ENCODE data around the gene IGFL2. TPM values are rescaled to one million over a fixed set of nuclear protein-coding genes. Genes with fewer than 3 reads are reported as not detected.
"Not testable (repeated sequence)": the region's sequence is repeated elsewhere in the genome, so short reads cannot be mapped to it uniquely, and the experiment has no call there.

Gene IGFL2
- total and polyA plus RNA-seq, 12 donors: 0.44 TPM; not detected in 11

- 55 to 74% methylated on average over 3 of the region's 3 CpGs for WGBS, 2 donors
- H3K27ac ChIP-seq: no peak overlapping the region
- H3K4me3 ChIP-seq: no peak overlapping the region
- no peak for ATAC-seq
- H3K36me3 ChIP-seq: no peaks in the 10 kb centered on the region
- H3K27me3 ChIP-seq: peaks cover 0 to 88% (median 56%) of the 10 kb centered on the region in 7 donors
- no peak for TF ChIP-seq CTCF (IDR thresholded peaks at IDR 0.05)
- H3K4me1 ChIP-seq: peaks cover 0 to 20% (median 0%) of the 10 kb centered on the region in 9 donors
- intact Hi-C loops (cut with DNase I): loop anchor here in 6 of 10 donors (2.0 to 10.0 kb wide), 6 partner anchors 109 to 195 kb away; no protein-coding TSS in a partner anchor
- no peak for DNase-seq
- no peaks in the 10 kb centered on the region for H3K9me3 ChIP-seq
Measured at GRCh38 chr19:46191972-46192371, 43.9 kb downstream of the IGFL2 start.

- H3K4me3 ChIP-seq, DNase-seq, ATAC-seq, H3K36me3 ChIP-seq, H3K9me3 ChIP-seq: not testable (repeated sequence)
- H3K27ac ChIP-seq: peak overlapping the region in 1 of 10 donors; percentile 60
- intact Hi-C loops (cut with DNase I): loop anchor here in 5 of 10 donors (5.0 to 10.0 kb wide), 5 partner anchors 110 to 195 kb away; no protein-coding TSS in a partner anchor
- WGBS, 2 donors: 81 to 84% methylated on average over 5 of the region's 5 CpGs
- H3K27me3 ChIP-seq: peaks cover 0 to 88% (median 58%) of the 10 kb centered on the region in 7 donors
- peaks cover 0 to 20% (median 0%) of the 10 kb centered on the region in 9 donors for H3K4me1 ChIP-seq
Measured at GRCh38 chr19:46192626-46192991, 44.6 kb downstream of the IGFL2 start.

- WGBS, 2 donors: 43% methylated on average over 11 of the region's 11 CpGs
- no peak for TF ChIP-seq CTCF (IDR thresholded peaks at IDR 0.05)
- peaks cover 0 to 85% (median 55%) of the 10 kb centered on the region in 7 donors for H3K27me3 ChIP-seq
Measured at GRCh38 chr19:46192992-46193650, 45.1 kb downstream of the IGFL2 start.

GRCh38 chr19:46193678-46194077 lies 45.6 kb downstream of the IGFL2 start:
- intact Hi-C loops (cut with DNase I): loop anchor here in 5 of 10 donors (5.0 to 10.0 kb wide), 5 partner anchors 111 to 194 kb away; no protein-coding TSS in a partner anchor
- Histone ChIP-seq H3K4me3 (no peak overlapping the region), H3K9me3 (no peaks in the 10 kb centered on the region), H3K36me3 (no peaks in the 10 kb centered on the region), H3K4me1 (peaks cover 0 to 20% (median 0%) of the 10 kb centered on the region in 9 donors), H3K27ac (peak overlapping the region in 1 of 10 donors; percentile 8), H3K27me3 (peaks cover 0 to 84% (median 52%) of the 10 kb centered on the region in 7 donors)
- 54 to 60% methylated on average over 4 of the region's 4 CpGs for WGBS, 2 donors
- ATAC-seq (no peak), DNase-seq (no peak)
- TF ChIP-seq CTCF (IDR thresholded peaks at IDR 0.05): no peak

More at GRCh38 chr19:46192992-46193650, 45.1 kb downstream of the IGFL2 start:
- Histone ChIP-seq H3K36me3 (no peaks in the 10 kb centered on the region), H3K27ac (peak overlapping the region in 1 of 10 donors; percentile 60), H3K4me3 (no peak overlapping the region), H3K4me1 (peaks cover 0 to 20% (median 0%) of the 10 kb centered on the region in 9 donors), H3K9me3 (no peaks in the 10 kb centered on the region)
- ATAC-seq (peak in 1 of 8 donors; percentile 73), DNase-seq (no peak)
- intact Hi-C loops (cut with DNase I): loop anchor here in 5 of 10 donors (5.0 to 10.0 kb wide), 5 partner anchors 111 to 194 kb away; no protein-coding TSS in a partner anchor
